Hematopoietic multipotent progenitor cell treated with erythropoietin and hydrocortisone succinate and interleukin-3 and kit ligand, for 4 days (in vitro differentiated cells): ENCODE measurements around the gene FBXL14.
A peak's percentile ranks its signal among the peaks of the same experiment; 100 is the strongest.

ENCODE experiments used
- DNase-seq: peaks from one replicate; pipeline ENCODE4 v3.0.0-alpha.2; 2015

Gene FBXL14

GRCh38 chr12:1594261-1595025, at the start of gene FBXL14:
Gene FBXL14, minus strand, starts transcription at chr12:1594581. Its CDS starts 515 bp downstream, at chr12:1594066.
- peak; percentile 96 for DNase-seq

GRCh38 chr12:1643905-1644533, 49.6 kb upstream of the FBXL14 start:
- no peak for DNase-seq

GRCh38 chr12:1643043-1643442, 48.7 kb upstream of the FBXL14 start:
- no peak for DNase-seq

GRCh38 chr12:1642513-1642912, 48.1 kb upstream of the FBXL14 start:
- no peak for DNase-seq

- no peak for DNase-seq
Observed at GRCh38 chr12:1640328-1641234, 46.2 kb upstream of the FBXL14 start.

GRCh38 chr12:1639538-1639937, 45.2 kb upstream of the FBXL14 start:
- DNase-seq = no peak

GRCh38 chr12:1638203-1638602, 43.8 kb upstream of the FBXL14 start:
- DNase-seq = no peak

- peak; percentile 53 for DNase-seq
Observed at GRCh38 chr12:1635301-1636095, 41.1 kb upstream of the FBXL14 start.

GRCh38 chr12:1634590-1635191, 40.3 kb upstream of the FBXL14 start:
- DNase-seq = peak; percentile 90

- DNase-seq = no peak
Observed at GRCh38 chr12:1634149-1634548, 39.8 kb upstream of the FBXL14 start.

GRCh38 chr12:1633459-1633858, 39.1 kb upstream of the FBXL14 start:
- no peak for DNase-seq

- no peak for DNase-seq
Observed at GRCh38 chr12:1632702-1633101, 38.3 kb upstream of the FBXL14 start.

- DNase-seq = no peak
Observed at GRCh38 chr12:1630827-1631591, 36.6 kb upstream of the FBXL14 start.

- peak; percentile 46 for DNase-seq
Observed at GRCh38 chr12:1630133-1630826, 35.9 kb upstream of the FBXL14 start.

- DNase-seq = peak; percentile 45
Observed at GRCh38 chr12:1629338-1630132, 35.2 kb upstream of the FBXL14 start.

GRCh38 chr12:1628666-1629337, 34.4 kb upstream of the FBXL14 start, which contains the start of gene WNT5B:
Gene WNT5B, plus strand, starts transcription at chr12:1629231. Its CDS starts 2,124 bp downstream, at chr12:1631355.
- DNase-seq = no peak

- DNase-seq = no peak
Observed at GRCh38 chr12:1622406-1622805, 28.0 kb upstream of the FBXL14 start.

GRCh38 chr12:1620092-1620491, 25.7 kb upstream of the FBXL14 start:
- DNase-seq = no peak

- peak; percentile 77 for DNase-seq
Observed at GRCh38 chr12:1619587-1619986, 25.2 kb upstream of the FBXL14 start.
